H1 (cell line): ENCODE data around the gene MRFAP1L1. TPM values are rescaled to one million over a fixed set of nuclear protein-coding genes. Genes with fewer than 3 reads are reported as not detected.

ENCODE experiments used
- CTCF ChIA-PET: fragments of 300-600 bp; sonication (Branson Sonifier 250); formaldehyde crosslinking; loops from one replicate; lab custom pipeline; 2021; ENCODE audit not compliant: partially characterized antibody; lab: Charles Lee
- POLR2A ChIA-PET: fragments of 300-600 bp; sonication (Branson Sonifier 250); formaldehyde crosslinking; loops from one replicate; lab custom pipeline; 2021; ENCODE audit warnings: inconsistent platforms; ENCODE audit not compliant: partially characterized antibody; lab: Charles Lee
- DNase-seq, 2 experiments: peaks; one replicate each; pipeline versions ENCODE4 v3.0.0 to v3.0.0-alpha.2; 2010 to 2022; ENCODE audit warnings: low spot score in 2 of 2, low read depth in 1 of 2, mixed read lengths in 1 of 2
- FAIRE-seq: peaks from 2 replicates; lab custom pipeline; 2011; peaks lifted over from hg19 to GRCh38; lab: Jason Lieb, UNC
- H2AFZ ChIP-seq: 2 replicates; pipeline ENCODE4 v1.8.1; 2012; ENCODE audit warnings: low read length, inconsistent platforms
- H2AK5ac ChIP-seq: 2 replicates; pipeline ENCODE4 v1.6.1; 2013; ENCODE audit warnings: low read depth, low read length
- H2BK120ac ChIP-seq: replicated peaks from 2 replicates; pipeline ENCODE3; 2013; ENCODE audit warnings: low read depth, low read length, inconsistent platforms
- H2BK12ac ChIP-seq: 2 replicates; pipeline ENCODE4 v1.6.1; 2013; ENCODE audit warnings: low read depth, low read length
- H2BK15ac ChIP-seq: 2 replicates; pipeline ENCODE4 v1.6.1; 2013; ENCODE audit warnings: low read length
- H2BK20ac ChIP-seq: 2 replicates; pipeline ENCODE4 v1.6.1; 2013; ENCODE audit warnings: low read length
- H2BK5ac ChIP-seq: 2 replicates; pipeline ENCODE4 v1.6.1; 2013; ENCODE audit warnings: low read depth, low read length
- H3K14ac ChIP-seq: 2 replicates; pipeline ENCODE4 v1.6.1; 2013; ENCODE audit warnings: inconsistent platforms; ENCODE audit not compliant: insufficient read length
- H3K18ac ChIP-seq: 2 replicates; pipeline ENCODE4 v1.6.1; 2013; ENCODE audit warnings: low read length; ENCODE audit errors: extremely low read depth
- H3K23ac ChIP-seq: 2 replicates; pipeline ENCODE4 v1.6.1; 2013; ENCODE audit warnings: inconsistent platforms; ENCODE audit not compliant: insufficient read length
- H3K23me2 ChIP-seq: 2 replicates; pipeline ENCODE4 v1.6.1; 2013; ENCODE audit warnings: low read depth, low read length
- H3K27ac ChIP-seq: 2 replicates; pipeline ENCODE4 v1.6.1; 2011; ENCODE audit warnings: low read depth, low read length, inconsistent platforms
- H3K27me3 ChIP-seq, 4 experiments: replicated peaks in 1 of 4; 1 replicate in 1 of 4; 2 replicates in 3 of 4; pipeline versions ENCODE4 v1.6.1 to v1.8.1; 2011 to 2013; ENCODE audit warnings: low read length in 3 of 4, mild to moderate bottlenecking in 3 of 4, inconsistent platforms in 2 of 4, mixed read lengths in 2 of 4, moderate library complexity in 1 of 4; ENCODE audit not compliant: control insufficient read depth in 3 of 4, insufficient read depth in 3 of 4; ENCODE audit errors: extremely low read depth in 1 of 4
- H3K36me3 ChIP-seq, 4 experiments: 2 replicates each; pipeline versions ENCODE4 v1.6.1 to v1.8.1; 2011 to 2013; ENCODE audit warnings: mild to moderate bottlenecking in 4 of 4, low read length in 3 of 4, moderate library complexity in 2 of 4, control low read depth in 1 of 4, inconsistent platforms in 1 of 4; ENCODE audit not compliant: insufficient read depth in 4 of 4, control insufficient read depth in 2 of 4
- H3K4ac ChIP-seq: replicated peaks from 2 replicates; pipeline ENCODE3; 2013; ENCODE audit warnings: low read length, low read depth, mixed read lengths, inconsistent platforms; ENCODE audit not compliant: insufficient read length
- H3K4me1 ChIP-seq, 4 experiments: replicated peaks in 1 of 4; 1 replicate in 1 of 4; 2 replicates in 3 of 4; pipeline versions ENCODE4 v1.6.1 to v1.8.1; 2011 to 2013; ENCODE audit warnings: low read length in 3 of 4, inconsistent platforms in 2 of 4, mixed read lengths in 1 of 4; ENCODE audit not compliant: insufficient read depth in 4 of 4, control insufficient read depth in 3 of 4
- H3K4me2 ChIP-seq, 2 experiments: 2 replicates each; pipeline versions ENCODE4 v1.6.1 to v1.8.1; 2011 to 2013; ENCODE audit warnings: low read depth in 2 of 2, low read length in 2 of 2, control low read depth in 1 of 2, inconsistent platforms in 1 of 2, mild to moderate bottlenecking in 1 of 2; ENCODE audit not compliant: insufficient read depth in 1 of 2
- H3K4me3 ChIP-seq, 4 experiments: fragments of 200-600, 300-600 bp in 1 of 4; sonication (generic), shearing (Covaris generic), sonication (Bioruptor Twin) in 1 of 4; 2 replicates each; pipeline versions ENCODE4 v1.5.1 to v1.8.1; 2011 to 2016; ENCODE audit warnings: low read length in 4 of 4, low read depth in 3 of 4, control low read depth in 2 of 4, inconsistent platforms in 2 of 4, mild to moderate bottlenecking in 2 of 4, mixed read lengths in 1 of 4, moderate library complexity in 1 of 4; ENCODE audit not compliant: insufficient read depth in 2 of 4; ENCODE audit errors: extremely low read depth in 1 of 4
- H3K56ac ChIP-seq: replicated peaks from 2 replicates; pipeline ENCODE3; 2013; ENCODE audit warnings: low read depth, mild to moderate bottlenecking, mixed read lengths, low read length, inconsistent platforms; ENCODE audit not compliant: insufficient read length
- H3K79me1 ChIP-seq: 2 replicates; pipeline ENCODE4 v1.6.1; 2013; ENCODE audit warnings: low read depth, low read length, control low read depth
- H3K79me2 ChIP-seq, 2 experiments: 2 replicates each; pipeline versions ENCODE4 v1.6.1 to v1.8.1; 2012 to 2013; ENCODE audit warnings: low read length in 2 of 2, mild to moderate bottlenecking in 2 of 2, inconsistent platforms in 1 of 2; ENCODE audit not compliant: insufficient read depth in 2 of 2, control insufficient read depth in 1 of 2
- H3K9ac ChIP-seq, 4 experiments: replicated peaks in 1 of 4; 1 replicate in 1 of 4; 2 replicates in 3 of 4; pipeline versions ENCODE4 v1.6.1 to v1.8.1; 2011 to 2013; ENCODE audit warnings: low read depth in 3 of 4, low read length in 3 of 4, control low read depth in 2 of 4, mild to moderate bottlenecking in 2 of 4, moderate library complexity in 2 of 4, inconsistent platforms in 1 of 4; ENCODE audit errors: extremely low read depth in 1 of 4
- H3K9me3 ChIP-seq, 2 experiments: 2 replicates each; pipeline versions ENCODE4 v1.6.1 to v1.8.1; 2012 to 2013; ENCODE audit warnings: mild to moderate bottlenecking in 2 of 2, moderate library complexity in 2 of 2, control low read depth in 1 of 2, inconsistent platforms in 1 of 2, low read depth in 1 of 2, low read length in 1 of 2, mixed read lengths in 1 of 2; ENCODE audit not compliant: insufficient read depth in 2 of 2
- H4K20me1 ChIP-seq, 2 experiments: replicated peaks in 1 of 2; 2 replicates each; pipeline versions ENCODE3 to v1.8.1; 2011 to 2013; ENCODE audit warnings: inconsistent platforms in 2 of 2, low read length in 2 of 2, mild to moderate bottlenecking in 1 of 2; ENCODE audit not compliant: insufficient read depth in 2 of 2, control insufficient read depth in 1 of 2
- H4K5ac ChIP-seq: 2 replicates; pipeline ENCODE4 v1.6.1; 2013; ENCODE audit warnings: low read length, low read depth, mixed read lengths, inconsistent platforms; ENCODE audit not compliant: insufficient read length
- H4K8ac ChIP-seq: 2 replicates; pipeline ENCODE4 v1.8.0; 2013; ENCODE audit warnings: mild to moderate bottlenecking, moderate library complexity, low read length, inconsistent platforms; ENCODE audit not compliant: insufficient read depth; ENCODE audit errors: extremely low read depth
- H4K91ac ChIP-seq: replicated peaks from 2 replicates; pipeline ENCODE3; 2013; ENCODE audit warnings: low read length, mixed read lengths, inconsistent platforms; ENCODE audit not compliant: insufficient read length
- ATF2 ChIP-seq: IDR thresholded peaks from 2 replicates; pipeline ENCODE4 v1.6.1; 2012; ENCODE audit warnings: low read length, inconsistent platforms
- BACH1 ChIP-seq: IDR thresholded peaks from 2 replicates; pipeline ENCODE4 v1.6.1; 2012; ENCODE audit warnings: low read length, improper control_type of control experiment
- BCL11A ChIP-seq, 2 experiments: IDR thresholded peaks; one replicate each; pipeline ENCODE4 v1.6.1; 2011; ENCODE audit warnings: low read depth in 2 of 2, low read length in 2 of 2, mild to moderate bottlenecking in 2 of 2
- CEBPB ChIP-seq: IDR thresholded peaks from 2 replicates; pipeline ENCODE4 v1.6.1; 2012; ENCODE audit warnings: low read depth, low read length
- NANOG ChIP-seq: IDR thresholded peaks from 2 replicates; pipeline ENCODE4 v1.6.1; 2011; ENCODE audit warnings: low read length, low read depth, mild to moderate bottlenecking, inconsistent platforms; ENCODE audit not compliant: insufficient read depth, poor library complexity, severe bottlenecking
- NRF1 ChIP-seq: IDR thresholded peaks from 2 replicates; pipeline ENCODE4 v1.6.1; 2011; ENCODE audit warnings: mild to moderate bottlenecking, low read depth, low read length, improper control_type of control experiment
- POLR2AphosphoS5 ChIP-seq: IDR thresholded peaks from 2 replicates; pipeline ENCODE4 v1.6.1; 2011; ENCODE audit warnings: low read depth, low read length
- POU5F1 ChIP-seq: IDR thresholded peaks from 2 replicates; pipeline ENCODE4 v1.6.1; 2011; ENCODE audit warnings: low read depth, mild to moderate bottlenecking, low read length, moderate library complexity
- RBBP5 ChIP-seq: IDR thresholded peaks from 2 replicates; pipeline ENCODE4 v1.7.1; 2012; ENCODE audit warnings: low read depth, mild to moderate bottlenecking, inconsistent platforms, low read length, moderate library complexity, borderline replicate concordance
- RNF2 ChIP-seq: fragments of 200-900, 300-1000 bp; sonication (generic); IDR thresholded peaks from 2 replicates; pipeline ENCODE4 v1.7.1; 2016; ENCODE audit warnings: borderline replicate concordance, low read depth, mild to moderate bottlenecking, antibody characterized with exemption, low read length; ENCODE audit not compliant: poor library complexity, severe bottlenecking; ENCODE audit errors: missing control alignments
- SIRT6 ChIP-seq: IDR thresholded peaks from one replicate; pipeline ENCODE4 v1.7.1; 2012; ENCODE audit warnings: low read length, inconsistent platforms
- TAF1 ChIP-seq: IDR thresholded peaks from 2 replicates; pipeline ENCODE4 v1.6.1; 2011; ENCODE audit warnings: mild to moderate bottlenecking, low read depth, low read length
- TCF12 ChIP-seq: IDR thresholded peaks from 2 replicates; pipeline ENCODE4 v1.6.1; 2011; ENCODE audit warnings: low read depth, mild to moderate bottlenecking, low read length
- WGBS, 2 experiments: shearing (Covaris generic) in 1 of 2; methylation state at CpG; one replicate each; pipeline versions ENCODE4 v1.1.6 to v1.1.7; 2013 to 2015; ENCODE audit warnings: low lambda C conversion rate in 2 of 2, mixed read lengths in 2 of 2, inconsistent platforms in 1 of 2, low coverage in 1 of 2, missing lambda C conversion rate in 1 of 2; ENCODE audit not compliant: insufficient replicate concordance in 2 of 2, insufficient coverage in 1 of 2, insufficient read length in 1 of 2; ENCODE audit errors: extremely low coverage in 1 of 2, missing lambda C conversion rate in 1 of 2; 5-methylcytosine and 5-hydroxymethylcytosine counted together
- polyA plus RNA-seq, 7 experiments: library from polyadenylated mRNA; depleted of rRNA in 3 of 7; stranded (reverse) in 5 of 7; unstranded in 2 of 7; fragments of >200 nt in 5 of 7; fragments of 200-250 nt in 2 of 7; gene quantifications; 1 replicate in 5 of 7; 2 replicates in 1 of 7; 4 replicates in 1 of 7; pipeline versions ENCODE4 v1.2.1 to v1.2.3, GENCODE V29; 2011 to 2013; ENCODE audit warnings: missing spikeins in 2 of 7, mixed read lengths in 2 of 7
- total RNA-seq: library from RNA; stranded (reverse); fragmentation: NEBNext Ultra II Directional; extraction: Animal tissue kit (Norgen Biotek cat#: 25700); gene quantifications from 2 replicates; pipeline ENCODE4 v1.2.1, GENCODE V29; 2021

Gene MRFAP1L1
- total and polyA plus RNA-seq, 2 of the 8 experiments (the other 6 are each of a cell fraction or from before 2014, with no cell fraction given) = 26.8 to 54.3 TPM

- Histone ChIP-seq H3K4me2 (no peak overlapping the region), H3K27ac (no peak overlapping the region), H2BK5ac (no peak overlapping the region), H3K9me3 (no peaks in the 10 kb centered on the region), H3K9ac (no peak overlapping the region), H4K20me1 (no peaks in the 10 kb centered on the region), H3K23me2 (no peaks in the 10 kb centered on the region), H3K79me2 (no peaks in the 10 kb centered on the region), H3K4ac (no peak overlapping the region), H2BK15ac (no peak overlapping the region), H4K5ac (no peak overlapping the region), H2BK120ac (no peak overlapping the region), H3K79me1 (no peaks in the 10 kb centered on the region), H3K14ac (no peak overlapping the region), H3K4me1 (peaks cover 0 to 13% (median 6%) of the 10 kb centered on the region in 4 experiments; a peak in 4 of 7 replicates), H3K18ac (no peak overlapping the region), H3K27me3 (no peaks in the 10 kb centered on the region), H4K8ac (no peak overlapping the region), H2BK20ac (no peak overlapping the region), H2AK5ac (no peak overlapping the region), H2BK12ac (no peak overlapping the region), H3K23ac (no peak overlapping the region), H4K91ac (no peak overlapping the region), H3K56ac (no peak overlapping the region), H2AFZ (no peak overlapping the region), H3K36me3 (no peaks in the 10 kb centered on the region), H3K4me3 (no peak overlapping the region)
- WGBS, 2 experiments = 81% methylated on average over 6 of the region's 6 CpGs; no CpG with 5 or more reads in 1 of the 2 experiments
- ChIA-PET POLR2A (no interaction called here), CTCF (interaction anchor here (1.4 to 3.9 kb wide), 2 partner anchors 12 to 142 kb away, joined by 10 to 20 read pairs; no protein-coding TSS in a partner anchor)
- FAIRE-seq = no peak
- no peak for DNase-seq
- TF ChIP-seq BACH1 (no peak), CEBPB (no peak), TCF12 (no peak), RBBP5 (no peak), NANOG (no peak), NRF1 (no peak), ATF2 (no peak), BCL11A (IDR thresholded peaks at IDR 0.05; ENCODE audit: low read depth in 2 of 2, low read length in 2 of 2) (no peak), SIRT6 (no peak), POU5F1 (no peak), RNF2 (no peak), POLR2AphosphoS5 (no peak), TAF1 (no peak)
Measured at GRCh38 chr4:6731780-6732179, 22.1 kb upstream of the MRFAP1L1 start.
